GM18508 (cell line): ENCODE measurements around the gene DGKA.
"Not testable (repeated sequence)": the region's sequence is repeated elsewhere in the genome, so short reads cannot be mapped to it uniquely, and the experiment has no call there.

ENCODE experiments used
- ATAC-seq: cut with Tn5 transposase; IDR thresholded peaks from one replicate; pipeline ENCODE4 v1.9.1; 2021; ENCODE audit warnings: moderate number of reproducible peaks; ENCODE audit not compliant: insufficient read depth, unreplicated experiment

DGKA gene

DNA sequence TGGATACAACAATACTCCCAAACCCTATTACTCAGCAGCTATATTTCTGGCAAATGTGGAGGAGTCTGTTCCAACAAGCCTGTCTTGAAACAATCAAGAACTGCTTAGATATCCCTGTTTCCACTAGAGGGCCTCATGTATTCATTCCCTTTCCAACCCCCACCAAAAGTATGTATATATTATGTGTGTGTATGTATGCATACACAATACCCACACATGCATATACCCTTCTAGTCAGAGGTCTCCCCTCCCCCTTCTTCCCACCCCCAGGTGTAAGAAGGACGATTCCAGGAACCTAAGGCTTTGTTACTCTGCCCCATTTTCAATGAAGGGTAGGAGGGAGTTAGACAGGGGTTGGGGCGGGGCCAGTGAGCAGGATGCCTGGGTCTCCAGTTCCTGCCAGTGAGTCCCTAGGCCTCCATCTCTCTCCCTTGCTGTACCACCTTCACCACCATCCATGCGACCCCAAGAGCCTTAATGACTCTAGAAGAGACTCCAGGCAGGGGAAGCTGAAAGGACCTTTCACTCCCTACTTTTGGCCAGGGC is at the start of gene DGKA:
Gene DGKA (plus strand): TSS at position 392 of the 546 bp plus-strand sequence. CDS start 5,342 bp downstream, outside the sequence.
- no peak for ATAC-seq

- ATAC-seq, result no peak
These were observed 45.8 kb upstream of the DGKA start for GRCh38 chr12:55885113-55885512.

DNA sequence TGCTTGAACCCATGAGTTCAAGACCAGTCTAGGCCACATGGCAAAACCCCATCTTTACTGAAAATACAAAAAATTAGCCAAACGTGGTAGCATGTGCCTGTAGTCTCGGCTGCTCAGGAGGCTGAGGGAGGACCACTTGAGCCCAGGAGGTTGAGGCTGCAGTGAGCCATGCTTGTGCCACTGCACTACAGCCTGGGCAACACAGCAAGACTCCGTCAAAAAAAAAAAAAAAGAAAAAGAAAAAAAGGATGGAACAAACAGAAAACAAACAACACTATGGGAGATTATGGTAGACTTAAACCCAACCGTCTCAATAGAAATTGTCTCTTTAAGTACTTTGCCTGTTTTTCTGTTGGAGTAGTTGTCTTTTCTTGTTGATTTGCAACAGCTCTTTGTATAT is 39.7 kb upstream of the DGKA start:
- no peak for ATAC-seq

GRCh38 chr12:55893723-55894122 is 37.2 kb upstream of the DGKA start:
- no peak for ATAC-seq

DNA sequence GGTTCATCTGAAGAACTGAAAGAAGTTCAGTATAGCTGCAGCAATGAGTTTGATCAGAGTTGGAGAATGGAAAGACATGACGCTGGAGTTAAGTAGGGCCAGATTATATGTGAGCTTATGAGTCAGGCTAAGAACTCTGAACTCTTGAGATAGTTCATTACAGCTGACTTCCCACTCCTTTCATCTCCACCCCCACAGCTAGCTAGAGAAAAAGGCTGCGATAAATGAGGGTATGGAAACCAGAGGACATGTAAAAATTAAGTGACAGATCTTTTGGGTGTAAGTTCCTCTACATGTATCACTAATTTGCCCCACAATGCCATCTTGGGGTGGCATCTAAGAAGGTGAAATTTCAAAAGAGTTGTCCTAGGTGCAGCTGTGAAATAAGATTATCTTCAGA is 31.9 kb upstream of the DGKA start:
- no peak for ATAC-seq

- ATAC-seq, result no peak
These were observed 29.0 kb upstream of the DGKA start for GRCh38 chr12:55901881-55902490.

DNA sequence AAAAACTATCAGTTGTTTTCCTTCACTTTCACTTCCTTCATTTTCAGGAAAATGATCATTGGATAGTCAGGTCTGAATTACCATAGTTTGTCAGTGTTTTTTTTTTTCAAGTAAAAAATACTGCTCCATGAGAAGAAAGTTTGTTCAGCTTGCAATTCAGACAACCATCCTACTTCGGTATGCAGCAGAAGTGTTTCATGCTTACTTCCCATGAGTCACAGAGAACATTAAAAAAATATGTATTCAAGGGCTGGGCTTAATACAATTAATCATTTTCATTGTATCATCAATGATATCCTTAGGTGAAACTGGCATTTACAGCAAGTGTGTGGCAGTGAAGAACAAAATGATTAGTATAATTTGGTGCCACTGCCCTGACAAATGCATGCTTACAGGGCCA is 24.9 kb upstream of the DGKA start:
- no peak for ATAC-seq

DNA sequence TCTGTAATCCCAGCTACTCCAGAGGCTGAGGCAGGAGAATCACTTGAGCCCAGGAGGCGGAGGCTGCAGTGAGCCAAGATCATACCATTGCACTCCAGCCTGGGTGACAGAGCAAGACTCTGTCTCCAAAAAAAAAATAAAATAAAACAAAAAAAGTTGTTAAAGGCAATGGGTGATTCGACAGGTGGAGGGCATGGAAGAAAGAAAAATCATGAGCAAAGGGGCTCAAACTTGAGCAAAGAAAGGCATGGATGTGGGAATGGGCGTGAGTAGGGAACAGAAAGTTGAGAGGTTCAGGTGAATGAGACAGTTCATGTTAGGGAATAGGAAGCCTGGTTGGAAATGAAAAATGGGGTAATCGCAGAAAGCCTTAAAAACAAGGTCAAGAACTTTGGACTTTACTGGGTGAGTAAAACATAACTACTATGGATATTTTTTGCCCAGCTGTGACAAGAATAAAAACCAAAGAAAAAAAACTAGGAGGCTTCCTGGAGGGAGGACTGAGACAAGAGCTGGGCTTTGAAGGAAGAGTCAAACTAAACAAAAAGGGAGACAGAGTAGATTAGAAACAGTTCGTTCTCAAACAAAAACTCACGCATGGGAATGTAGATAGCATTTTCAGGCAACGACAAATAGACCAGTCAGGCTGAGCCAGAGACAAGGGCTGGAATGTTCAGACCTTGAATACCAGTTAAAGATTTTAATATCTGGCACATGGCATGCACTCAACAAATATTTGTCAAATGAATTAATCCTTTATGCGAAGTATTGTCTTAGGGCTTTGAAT is 22.0 kb upstream of the DGKA start:
- no peak for ATAC-seq

GRCh38 chr12:55909513-55909884 is 21.5 kb upstream of the DGKA start:
- no peak for ATAC-seq

DNA sequence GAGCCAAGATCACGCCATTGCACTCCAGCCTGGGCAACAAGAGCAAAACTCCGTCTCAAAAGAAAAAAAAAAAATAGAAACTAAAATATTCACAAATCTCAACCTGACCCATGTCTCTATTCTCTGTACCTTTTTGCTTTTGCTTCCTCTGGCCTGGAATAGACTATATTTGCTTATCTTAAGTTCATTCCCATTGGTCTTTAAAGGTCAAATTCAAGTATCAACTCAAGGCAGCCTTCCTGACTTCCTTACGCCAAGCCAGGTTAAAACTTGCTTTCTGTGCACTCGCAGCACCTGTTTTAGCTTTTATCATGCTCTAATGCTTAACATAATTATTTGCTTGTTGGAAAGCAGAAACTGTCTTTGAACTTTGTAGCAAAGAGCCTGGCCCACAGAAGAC is 18.1 kb upstream of the DGKA start:
- no peak for ATAC-seq

- ATAC-seq, result no peak
These were observed 15.5 kb upstream of the DGKA start for GRCh38 chr12:55915482-55915859.

- not testable (repeated sequence) for ATAC-seq
These were observed 11.9 kb upstream of the DGKA start for GRCh38 chr12:55919032-55919431.

- ATAC-seq, result no peak
These were observed 8.8 kb upstream of the DGKA start for GRCh38 chr12:55922126-55922525.

GRCh38 chr12:55923648-55924047 is 7.3 kb upstream of the DGKA start:
- not testable (repeated sequence) for ATAC-seq

DNA sequence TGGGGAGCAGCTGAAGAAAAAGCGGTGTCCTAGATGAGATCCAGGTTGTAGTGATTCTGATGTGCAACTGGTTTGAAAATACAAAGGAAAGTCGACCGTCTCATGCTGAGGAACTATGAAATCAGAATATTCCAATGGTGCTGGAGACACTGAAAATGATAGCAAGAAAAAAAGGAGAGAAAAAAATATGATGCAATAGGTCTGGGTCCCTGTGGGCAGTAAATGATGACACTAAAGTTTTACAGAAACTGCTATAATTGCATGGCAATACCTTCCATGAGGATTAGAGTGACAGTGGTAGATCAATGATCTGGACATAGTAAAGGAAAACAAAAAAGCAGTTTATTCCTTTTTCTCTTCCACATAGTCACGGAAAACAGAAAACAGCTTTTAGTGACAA is 5.6 kb upstream of the DGKA start:
- no peak for ATAC-seq

DNA sequence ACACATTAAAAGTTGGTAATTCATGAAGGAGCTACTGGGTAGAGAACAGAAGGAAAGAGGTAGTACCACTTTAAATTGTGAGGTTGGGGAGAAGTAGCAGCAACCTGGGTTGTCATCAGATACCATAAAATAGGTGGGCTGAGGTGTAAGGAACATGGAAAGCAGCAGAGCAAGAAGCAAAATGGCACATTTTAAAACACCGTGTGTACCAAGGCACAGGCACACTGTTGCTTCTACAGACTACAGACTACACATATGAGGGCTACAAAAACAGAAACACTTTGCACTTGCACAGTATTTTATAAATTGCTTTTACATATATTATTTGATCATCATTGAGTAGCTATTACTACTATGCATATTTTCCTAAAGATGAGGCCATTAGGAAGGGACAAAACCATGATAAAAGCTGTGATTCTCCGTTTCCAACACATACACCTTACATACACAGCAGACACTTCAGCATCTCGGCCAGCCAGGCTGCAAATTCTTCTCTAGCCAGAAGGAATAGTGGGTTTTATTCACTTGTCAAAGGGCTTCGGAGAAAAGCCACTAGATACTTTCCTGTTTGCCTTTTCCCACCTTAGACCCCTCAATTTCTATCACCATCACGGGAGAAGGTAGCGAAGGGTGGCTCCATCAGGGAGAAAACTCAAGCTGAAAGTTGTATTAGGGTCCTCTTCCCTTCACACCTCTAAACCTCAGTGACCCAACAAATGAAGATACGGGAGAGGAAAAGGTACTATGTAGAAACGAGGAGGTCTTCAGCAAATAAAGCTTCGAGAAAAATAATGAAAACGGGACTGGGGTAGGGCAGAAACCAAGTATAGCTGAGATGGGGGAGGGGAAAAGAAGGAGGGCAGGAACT is 4.9 kb upstream of the DGKA start:
- ATAC-seq, result no peak

GRCh38 chr12:55926738-55927587 is 4.0 kb upstream of the DGKA start:
- no peak for ATAC-seq

- peak; percentile 29 for ATAC-seq
These were observed 3.1 kb upstream of the DGKA start, which contains the start of gene PYM1 for GRCh38 chr12:55927588-55928502. Gene PYM1 (minus strand): TSS chr12:55927894. CDS start chr12:55927761, 133 bp downstream.

DNA sequence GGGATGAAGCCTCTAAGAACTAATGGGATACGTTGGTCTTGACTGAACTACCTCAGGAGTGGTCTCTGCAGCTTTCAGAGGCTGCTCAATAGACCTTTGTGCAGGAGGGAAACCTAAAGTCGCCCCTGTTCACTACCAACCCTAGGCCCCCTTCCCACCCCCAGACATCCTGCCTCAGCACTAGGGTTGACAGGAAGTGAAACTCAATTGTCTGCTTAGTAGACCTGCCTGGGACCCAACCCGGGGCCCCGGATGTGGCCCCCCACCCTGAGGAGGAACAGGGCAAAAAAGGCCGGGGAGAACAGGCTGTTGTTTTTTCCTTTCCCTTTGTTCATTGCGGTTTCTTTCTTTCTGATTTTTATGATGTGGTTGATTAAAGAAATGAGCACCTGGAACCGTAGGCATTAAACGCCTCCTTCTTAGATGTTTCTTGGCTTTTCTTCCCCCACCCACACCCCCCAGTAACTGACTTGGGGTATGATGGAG is 1.6 kb upstream of the DGKA start:
- ATAC-seq, result peak; percentile 33
